NCI-H526 (cell line): ENCODE results near the gene KLHL29.

Source experiments
- DNase-seq, 2 experiments: peaks; one replicate each; lab custom pipeline; 2025; lab: John Stamatoyannopoulos, UW

KLHL29 gene

GRCh38 chr2:23399674-23400261 is 14.8 kb downstream of the KLHL29 start:
- DNase-seq, result no peak

DNA sequence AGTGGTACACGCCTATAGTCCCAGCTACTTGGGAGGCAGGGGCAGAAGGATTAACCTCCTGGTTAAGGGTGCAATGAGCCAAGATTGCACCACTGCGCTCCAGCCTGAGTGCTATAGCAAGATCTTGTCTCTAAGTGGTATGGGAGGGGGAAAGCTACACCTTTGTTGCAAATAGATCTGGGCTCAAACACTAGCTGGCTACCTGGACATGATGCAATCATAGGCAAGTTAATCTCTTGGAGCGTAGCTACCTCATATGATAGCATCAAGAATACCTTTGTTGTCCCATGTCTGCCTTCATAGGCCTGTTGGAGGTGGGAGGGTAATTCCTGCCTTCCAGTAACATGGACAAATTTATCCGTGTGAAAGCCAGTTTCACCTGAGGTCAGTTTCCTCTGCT is 15.7 kb downstream of the KLHL29 start:
- no peak for DNase-seq

GRCh38 chr2:23401427-23402204 is 16.6 kb downstream of the KLHL29 start:
- no peak for DNase-seq

- no peak for DNase-seq
These were observed 17.3 kb downstream of the KLHL29 start for GRCh38 chr2:23402205-23402740.

GRCh38 chr2:23404426-23404825 is 19.4 kb downstream of the KLHL29 start:
- DNase-seq, result peak; percentile 44 to 50

- DNase-seq, result no peak
These were observed 24.3 kb downstream of the KLHL29 start for GRCh38 chr2:23409248-23409647.

- no peak for DNase-seq
These were observed 25.6 kb downstream of the KLHL29 start for GRCh38 chr2:23410596-23410995.

DNA sequence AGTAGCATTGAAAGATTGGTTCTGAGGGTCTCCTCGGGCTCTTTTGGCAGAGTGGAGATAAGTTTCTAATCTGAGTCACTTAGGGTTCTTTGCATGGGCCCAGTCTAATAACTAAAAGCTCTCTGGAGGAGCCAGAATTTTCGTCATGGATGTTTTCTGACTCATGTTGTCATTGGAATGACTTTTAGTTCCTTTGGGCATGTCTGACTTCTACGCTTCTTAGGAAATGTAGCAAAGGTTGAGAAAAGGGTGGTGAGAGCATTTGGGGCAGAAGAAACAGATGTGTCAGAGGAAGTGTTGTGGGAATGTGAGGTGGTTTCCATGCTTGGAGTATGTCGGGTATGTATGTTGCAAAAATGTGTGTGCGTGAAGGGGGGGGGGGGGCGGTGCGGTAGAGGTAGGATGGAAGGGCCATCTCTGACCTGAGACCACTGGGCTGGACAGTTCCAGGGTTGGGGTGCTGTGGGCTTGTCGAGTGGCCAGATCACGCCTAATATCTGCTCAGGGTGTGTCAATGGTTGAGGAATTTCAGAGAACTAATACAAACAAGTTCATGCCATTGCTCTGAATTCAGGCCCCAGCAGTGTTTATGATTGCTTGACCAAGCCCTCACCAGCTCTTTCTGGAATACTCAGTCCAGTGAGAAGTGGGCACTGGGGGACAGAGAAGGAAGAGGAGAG is 26.9 kb downstream of the KLHL29 start:
- DNase-seq, result no peak

- no peak for DNase-seq
These were observed 27.7 kb downstream of the KLHL29 start for GRCh38 chr2:23412556-23413155.

DNA sequence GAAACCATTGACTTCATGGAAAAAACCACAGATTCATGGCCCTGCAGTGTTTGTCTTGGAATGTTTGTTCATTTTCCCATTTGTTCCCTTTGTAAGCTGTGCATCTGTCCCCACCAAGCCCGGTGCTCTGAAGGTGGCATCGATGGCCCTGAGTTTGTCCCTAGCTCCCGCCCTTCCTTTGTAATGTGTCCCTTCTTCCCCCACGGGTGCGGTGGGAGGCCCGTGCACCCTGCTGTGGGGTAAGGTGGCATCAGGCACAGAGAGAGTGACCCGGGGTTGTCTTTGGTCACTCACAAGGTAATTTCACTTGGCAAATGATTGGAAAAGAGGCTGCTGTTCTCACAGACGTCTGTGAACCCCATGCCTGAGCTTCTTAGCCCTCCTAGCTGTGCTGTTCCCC is 28.7 kb downstream of the KLHL29 start:
- DNase-seq, result no peak

DNA sequence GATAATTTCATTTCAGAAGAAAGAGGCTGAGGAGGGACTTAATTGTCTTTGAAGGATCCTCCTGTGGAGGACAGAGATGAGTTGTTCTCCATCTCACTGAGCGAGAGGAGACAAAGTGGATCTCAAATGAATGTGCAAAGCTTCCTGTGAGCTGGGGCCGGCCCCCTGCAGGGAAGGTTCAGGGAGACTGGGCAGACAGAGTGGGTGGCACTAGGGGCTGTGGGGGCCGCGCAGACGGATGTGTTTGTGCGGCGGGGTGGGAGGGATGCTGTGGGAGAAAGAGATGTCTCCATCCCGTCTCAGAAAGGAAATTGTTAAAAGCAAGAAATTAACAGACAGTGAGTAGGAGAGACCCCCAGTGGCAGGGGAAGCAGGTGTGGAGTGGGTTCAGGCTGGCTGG is 29.1 kb downstream of the KLHL29 start:
- no peak for DNase-seq

GRCh38 chr2:23414871-23415270 is 29.9 kb downstream of the KLHL29 start:
- peak in 1 of 2 experiments; percentile 9 for DNase-seq

DNA sequence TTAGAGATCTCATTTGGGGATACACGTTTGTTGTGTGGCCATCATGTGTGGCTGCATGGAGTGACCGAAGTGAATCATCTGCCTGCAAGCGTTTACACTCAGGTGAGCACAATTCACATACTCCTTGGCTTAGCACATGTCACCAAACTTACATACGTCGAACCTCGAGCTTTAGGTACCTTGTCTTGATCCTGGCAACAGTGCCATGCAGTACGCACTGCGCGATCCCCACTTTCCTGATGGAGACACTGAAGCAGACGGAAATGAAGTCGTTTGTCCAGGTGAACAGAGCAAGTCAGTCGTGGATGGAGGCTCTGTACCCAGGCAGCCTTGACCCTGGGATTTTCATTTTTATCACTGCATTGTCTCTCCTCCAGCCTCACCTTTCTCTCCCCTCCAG is 32.3 kb downstream of the KLHL29 start:
- no peak for DNase-seq

DNA sequence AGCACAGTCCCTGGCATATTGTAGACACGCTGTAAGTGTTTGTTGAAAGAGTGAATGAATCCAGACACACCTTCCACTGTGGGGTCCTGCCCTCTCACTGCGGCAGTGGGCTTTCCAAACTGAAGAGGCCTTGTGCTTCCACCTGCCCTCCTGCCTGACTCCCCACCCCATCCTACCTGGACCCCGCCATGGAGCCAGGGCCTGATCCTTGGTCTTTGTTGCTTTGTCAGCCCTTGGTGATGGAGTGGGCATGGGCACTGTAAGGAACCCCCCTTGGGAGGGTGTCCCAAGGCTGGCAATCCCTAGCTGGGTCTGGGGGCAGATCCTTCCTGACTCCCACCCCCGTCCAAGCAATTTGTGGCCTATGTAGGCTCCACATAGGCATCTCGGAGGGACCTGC is 33.1 kb downstream of the KLHL29 start:
- no peak for DNase-seq

GRCh38 chr2:23418461-23418911 is 33.5 kb downstream of the KLHL29 start:
- no peak for DNase-seq

- DNase-seq, result no peak
These were observed 34.5 kb downstream of the KLHL29 start for GRCh38 chr2:23419171-23420090.

DNA sequence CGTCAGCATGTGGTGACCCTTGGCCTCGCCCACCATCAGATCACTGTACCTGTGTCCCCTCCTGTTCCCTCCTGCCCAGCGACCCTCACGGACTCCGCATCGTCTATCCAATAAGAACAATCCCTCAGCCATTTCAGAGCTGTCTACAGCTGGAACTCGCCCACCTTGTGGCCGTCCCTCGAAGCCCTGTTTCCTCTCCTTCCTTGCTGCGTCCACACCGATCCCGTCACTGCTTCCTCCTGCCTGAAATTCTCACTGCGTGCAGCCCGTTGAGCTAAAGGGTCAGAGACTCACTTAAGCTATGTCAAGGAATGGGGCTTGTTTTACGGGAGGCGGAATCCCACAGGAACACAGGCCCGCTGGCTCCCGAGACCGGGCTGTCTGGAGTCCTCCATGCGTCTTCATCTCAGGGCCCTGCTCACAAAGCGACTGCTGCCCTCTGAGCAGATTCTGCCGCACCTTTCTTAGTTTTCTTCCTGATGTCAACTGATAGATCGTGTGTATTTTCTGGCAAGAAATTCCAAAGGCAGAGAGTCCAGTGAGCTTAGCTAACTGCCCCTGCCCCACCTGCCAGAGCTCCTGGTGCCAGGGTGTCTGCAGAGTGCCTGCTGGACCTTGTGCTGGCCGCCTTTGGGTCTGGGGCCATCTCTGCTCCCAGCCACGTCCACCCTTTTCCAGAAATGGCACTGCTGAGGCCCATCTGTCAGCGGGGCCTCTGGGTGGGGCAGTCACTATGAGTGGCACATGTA is 35.3 kb downstream of the KLHL29 start:
- no peak for DNase-seq

DNA sequence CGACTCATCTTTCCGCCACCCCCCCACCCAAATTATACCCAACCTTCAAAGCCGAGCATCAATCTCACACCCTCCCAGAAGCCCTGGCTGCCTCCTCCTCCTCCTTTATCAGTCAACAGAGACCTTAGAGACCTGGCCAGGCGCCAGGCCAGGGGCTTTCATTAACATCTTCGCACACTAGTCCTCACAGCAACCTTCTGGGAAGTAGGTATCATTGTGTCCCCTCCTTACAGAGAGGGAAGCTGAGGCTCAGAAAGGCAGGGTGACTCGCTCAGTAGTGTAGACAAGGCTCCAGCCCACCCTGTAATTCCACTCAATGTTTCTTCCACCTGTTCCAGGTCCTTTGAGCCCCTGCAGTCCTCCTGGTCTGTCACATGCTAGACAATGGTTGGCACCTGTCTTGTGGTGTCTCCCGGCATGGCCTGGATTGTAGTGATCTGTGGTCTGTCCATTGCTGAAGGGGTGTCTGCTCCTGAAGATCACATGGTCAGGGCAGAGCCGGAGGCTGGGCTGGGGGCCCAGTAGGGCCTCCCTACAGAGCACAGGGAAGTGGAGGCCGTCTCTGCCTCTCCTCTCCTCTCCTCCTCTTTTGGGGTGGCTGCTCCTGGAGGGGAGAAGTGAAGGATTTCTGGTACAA is 36.0 kb downstream of the KLHL29 start:
- no peak for DNase-seq

- DNase-seq, result no peak
These were observed 37.4 kb downstream of the KLHL29 start for GRCh38 chr2:23422089-23423061.
